ENCODE results near the gene DYNLL1. TPM values are rescaled to one million over a fixed set of nuclear protein-coding genes. Genes with fewer than 3 reads are reported as not detected.

Gene DYNLL1
- total and polyA plus RNA-seq, 2 of the 13 experiments (the other 11 are each of a cell fraction or from before 2014, with no cell fraction given), result 271 to 294 TPM

- ATAC-seq, result peak; percentile 76
- ChIA-PET POLR2A (interaction anchor here (0.6 to 2.7 kb wide), 3 partner anchors 9 to 33 kb away, joined by 3 to 7 read pairs (median 4); partner anchors contain the start of gene SRSF9), CTCF (ENCODE audit: low intra/inter-chr PET ratio, low total read pairs) (no interaction called here)
- DNase-seq (ENCODE audit: low spot score), result peak; percentile 45
- Histone ChIP-seq H3K36me3 (replicated peaks in 1 of 2; ENCODE audit: control insufficient read depth in 1 of 2, insufficient read depth in 2 of 2, low read length in 2 of 2) (peaks cover 16 to 51% of the 10 kb centered on the region in 2 experiments), H2AFZ (ENCODE audit: low read length) (no peak overlapping the region), H3K4me2 (ENCODE audit: low read depth, low read length) (no peak overlapping the region), H3K4me3 (replicated peaks in 1 of 3; ENCODE audit: insufficient read depth in 1 of 3, low read depth in 2 of 3, low read length in 3 of 3) (no peak overlapping the region), H3K4me1 (ENCODE audit: insufficient read depth, low read length) (no peaks in the 10 kb centered on the region), H3K9ac (ENCODE audit: insufficient read depth, low read depth, low read length) (no peak overlapping the region), H4K20me1 (ENCODE audit: insufficient read depth, low read length) (0 out of 2 replicates have a peak, but pooled peaks cover 9% of the 10 kb centered on the region), H3K9me3 (ENCODE audit: low read length) (no peaks in the 10 kb centered on the region), H3K79me2 (ENCODE audit: insufficient read depth, low read length) (peaks cover 9% of the 10 kb centered on the region), H3K27ac (ENCODE audit: extremely low read length, insufficient read depth, low read length) (no peak overlapping the region), H3K27me3 (ENCODE audit: control insufficient read depth in 1 of 2, insufficient read depth in 2 of 2, low read length in 2 of 2) (no peaks in the 10 kb centered on the region)
- no TSS peak for BruUV-seq (replicated peaks)
- intact Hi-C loops (cut with micrococcal nuclease; ENCODE audit: unreplicated experiment), result no loop called here
- TF ChIP-seq, protein P1, sequence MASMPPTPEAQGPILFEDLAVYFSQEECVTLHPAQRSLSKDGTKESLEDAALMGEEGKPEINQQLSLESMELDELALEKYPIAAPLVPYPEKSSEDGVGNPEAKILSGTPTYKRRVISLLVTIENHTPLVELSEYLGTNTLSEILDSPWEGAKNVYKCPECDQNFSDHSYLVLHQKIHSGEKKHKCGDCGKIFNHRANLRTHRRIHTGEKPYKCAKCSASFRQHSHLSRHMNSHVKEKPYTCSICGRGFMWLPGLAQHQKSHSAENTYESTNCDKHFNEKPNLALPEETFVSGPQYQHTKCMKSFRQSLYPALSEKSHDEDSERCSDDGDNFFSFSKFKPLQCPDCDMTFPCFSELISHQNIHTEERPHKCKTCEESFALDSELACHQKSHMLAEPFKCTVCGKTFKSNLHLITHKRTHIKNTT (CRISPR knock-in tag; IDR thresholded peaks at IDR 0.05), result no peak
- TF ChIP-seq MAFK (conservative IDR thresholded peaks at IDR 0.05 in 1 of 2, IDR thresholded peaks at IDR 0.05 in 1 of 2; ENCODE audit: low read length in 2 of 2) (peak; percentile 87 to 95), STAG1 (CRISPR knock-in tag; IDR thresholded peaks at IDR 0.05) (0 out of 2 replicates have a peak, but pooled peaks have one; percentile 15), RFXANK (CRISPR knock-in tag; IDR thresholded peaks at IDR 0.05) (no peak), MAFF (IDR thresholded peaks at IDR 0.05; ENCODE audit: low read depth, low read length) (peak; percentile 91)
- TF ChIP-seq, protein P2, sequence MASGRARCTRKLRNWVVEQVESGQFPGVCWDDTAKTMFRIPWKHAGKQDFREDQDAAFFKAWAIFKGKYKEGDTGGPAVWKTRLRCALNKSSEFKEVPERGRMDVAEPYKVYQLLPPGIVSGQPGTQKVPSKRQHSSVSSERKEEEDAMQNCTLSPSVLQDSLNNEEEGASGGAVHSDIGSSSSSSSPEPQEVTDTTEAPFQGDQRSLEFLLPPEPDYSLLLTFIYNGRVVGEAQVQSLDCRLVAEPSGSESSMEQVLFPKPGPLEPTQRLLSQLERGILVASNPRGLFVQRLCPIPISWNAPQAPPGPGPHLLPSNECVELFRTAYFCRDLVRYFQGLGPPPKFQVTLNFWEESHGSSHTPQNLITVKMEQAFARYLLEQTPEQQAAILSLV (CRISPR knock-in tag; IDR thresholded peaks at IDR 0.05; ENCODE audit: borderline replicate concordance), result no peak
- TF ChIP-seq, protein P3, sequence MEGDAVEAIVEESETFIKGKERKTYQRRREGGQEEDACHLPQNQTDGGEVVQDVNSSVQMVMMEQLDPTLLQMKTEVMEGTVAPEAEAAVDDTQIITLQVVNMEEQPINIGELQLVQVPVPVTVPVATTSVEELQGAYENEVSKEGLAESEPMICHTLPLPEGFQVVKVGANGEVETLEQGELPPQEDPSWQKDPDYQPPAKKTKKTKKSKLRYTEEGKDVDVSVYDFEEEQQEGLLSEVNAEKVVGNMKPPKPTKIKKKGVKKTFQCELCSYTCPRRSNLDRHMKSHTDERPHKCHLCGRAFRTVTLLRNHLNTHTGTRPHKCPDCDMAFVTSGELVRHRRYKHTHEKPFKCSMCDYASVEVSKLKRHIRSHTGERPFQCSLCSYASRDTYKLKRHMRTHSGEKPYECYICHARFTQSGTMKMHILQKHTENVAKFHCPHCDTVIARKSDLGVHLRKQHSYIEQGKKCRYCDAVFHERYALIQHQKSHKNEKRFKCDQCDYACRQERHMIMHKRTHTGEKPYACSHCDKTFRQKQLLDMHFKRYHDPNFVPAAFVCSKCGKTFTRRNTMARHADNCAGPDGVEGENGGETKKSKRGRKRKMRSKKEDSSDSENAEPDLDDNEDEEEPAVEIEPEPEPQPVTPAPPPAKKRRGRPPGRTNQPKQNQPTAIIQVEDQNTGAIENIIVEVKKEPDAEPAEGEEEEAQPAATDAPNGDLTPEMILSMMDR (CRISPR knock-in tag; IDR thresholded peaks at IDR 0.05), result peak; percentile 49
- in situ Hi-C loops (cut with HindIII; ENCODE audit: extremely low pct_ligation_motif_present, low pct_unique_long_range_greater_than_20kb), result no loop called here
- FAIRE-seq, result no peak
- WGBS (ENCODE audit: low lambda C conversion rate), result 92% methylated on average over 4 of the region's 4 CpGs
These were observed 41.9 kb upstream of the DYNLL1 start for GRCh38 chr12:120453977-120454376.
